ENCODE measurements around the gene FNDC7.

DNA sequence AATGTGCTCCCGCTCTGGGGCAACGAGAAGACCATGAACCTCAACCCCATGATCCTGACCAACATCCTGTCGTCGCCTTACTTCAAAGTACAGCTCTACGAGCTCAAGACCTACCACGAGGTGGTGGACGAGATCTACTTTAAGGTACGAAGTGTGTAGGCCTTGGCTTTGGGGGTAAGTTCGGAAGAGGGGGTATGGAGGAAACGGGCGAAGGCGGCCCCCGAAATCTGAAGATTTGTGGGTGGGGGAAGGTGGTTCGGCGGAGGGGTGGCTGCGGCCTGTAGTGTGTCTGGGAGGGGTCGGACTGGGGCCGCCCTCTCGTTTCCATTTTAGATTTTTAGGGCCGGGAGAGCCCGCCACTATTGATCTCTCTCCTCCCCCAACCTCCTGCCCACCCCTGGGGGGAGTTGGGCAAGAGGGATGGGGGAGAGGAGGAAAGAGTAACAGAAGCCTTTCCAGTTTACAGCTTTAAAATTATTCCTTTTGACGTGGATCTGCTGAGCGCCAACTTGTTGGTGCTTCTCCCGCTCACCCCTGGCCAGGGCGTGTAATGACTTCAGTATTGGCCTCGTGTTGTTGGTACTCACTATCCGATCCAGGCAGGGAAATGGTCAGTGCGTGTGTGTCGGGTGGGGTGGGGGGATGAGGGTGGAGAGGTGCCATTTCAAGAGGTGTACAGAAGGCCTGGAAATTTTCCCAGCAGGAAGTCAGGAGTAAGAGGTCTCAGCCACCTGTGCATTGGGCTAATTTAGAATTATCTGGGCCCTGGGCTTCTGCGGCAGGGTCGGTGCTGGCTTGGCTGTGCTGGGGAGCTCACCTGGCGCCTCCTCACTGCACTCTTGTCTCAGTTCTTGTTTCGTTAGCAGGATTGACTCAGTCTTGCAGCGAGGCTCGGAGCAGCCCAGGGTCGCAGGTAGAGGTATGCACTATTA, 19.7 kb upstream of the FNDC7 start:
- TF ChIP-seq SMARCB1 (IDR thresholded peaks at IDR 0.05; ENCODE audit: insufficient read length, low read depth) = no peak
- TF ChIP-seq, protein P1, sequence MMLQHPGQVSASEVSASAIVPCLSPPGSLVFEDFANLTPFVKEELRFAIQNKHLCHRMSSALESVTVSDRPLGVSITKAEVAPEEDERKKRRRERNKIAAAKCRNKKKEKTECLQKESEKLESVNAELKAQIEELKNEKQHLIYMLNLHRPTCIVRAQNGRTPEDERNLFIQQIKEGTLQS (IDR thresholded peaks at IDR 0.05) = no peak
- TF ChIP-seq, protein P1 (CRISPR knock-in tag; conservative IDR thresholded peaks at IDR 0.05) = no peak
- TF ChIP-seq, protein P2, sequence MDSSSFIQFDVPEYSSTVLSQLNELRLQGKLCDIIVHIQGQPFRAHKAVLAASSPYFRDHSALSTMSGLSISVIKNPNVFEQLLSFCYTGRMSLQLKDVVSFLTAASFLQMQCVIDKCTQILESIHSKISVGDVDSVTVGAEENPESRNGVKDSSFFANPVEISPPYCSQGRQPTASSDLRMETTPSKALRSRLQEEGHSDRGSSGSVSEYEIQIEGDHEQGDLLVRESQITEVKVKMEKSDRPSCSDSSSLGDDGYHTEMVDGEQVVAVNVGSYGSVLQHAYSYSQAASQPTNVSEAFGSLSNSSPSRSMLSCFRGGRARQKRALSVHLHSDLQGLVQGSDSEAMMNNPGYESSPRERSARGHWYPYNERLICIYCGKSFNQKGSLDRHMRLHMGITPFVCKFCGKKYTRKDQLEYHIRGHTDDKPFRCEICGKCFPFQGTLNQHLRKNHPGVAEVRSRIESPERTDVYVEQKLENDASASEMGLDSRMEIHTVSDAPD (CRISPR knock-in tag; IDR thresholded peaks at IDR 0.05) = no peak
